Measurements from ENCODE around the gene MYOF. TPM values are rescaled to one million over a fixed set of nuclear protein-coding genes. Genes with fewer than 3 reads are reported as not detected.

Gene MYOF
- total and polyA plus RNA-seq, 2 of the 8 experiments (the other 6 are each of a cell fraction or from before 2014, with no cell fraction given), result 0.98 to 2.3 TPM

DNA sequence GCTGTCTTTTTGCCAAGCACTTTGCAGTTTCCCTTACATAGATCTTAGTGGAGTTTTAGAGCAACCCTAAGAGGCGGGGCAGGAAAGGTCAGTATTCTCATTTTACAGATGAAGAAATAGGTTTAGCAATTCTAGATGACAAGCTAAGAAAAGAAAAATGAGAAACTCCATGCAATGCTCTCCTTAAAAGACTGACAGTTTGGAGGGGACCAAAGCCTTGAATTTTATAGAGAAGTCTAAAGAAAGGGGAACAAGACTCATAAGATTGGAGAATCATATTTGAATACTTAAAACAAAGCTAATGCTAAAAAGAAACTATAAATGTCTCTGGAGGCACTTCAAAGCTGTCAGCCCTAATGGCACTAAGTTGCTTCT, 33.9 kb upstream of the MYOF start:
- WGBS, 2 experiments (ENCODE audit: extremely low coverage in 1 of 2, insufficient coverage in 1 of 2, insufficient read length in 1 of 2, insufficient replicate concordance in 2 of 2, low coverage in 1 of 2, low lambda C conversion rate in 2 of 2, missing lambda C conversion rate in 1 of 2), result 88% methylated on average over 1 of the region's 1 CpG; no CpG with 5 or more reads in 1 of the 2 experiments
- Histone ChIP-seq H4K5ac (ENCODE audit: insufficient read length, low read depth, low read length) (no peak overlapping the region), H3K4me1 (replicated peaks in 1 of 4; ENCODE audit: control insufficient read depth in 3 of 4, insufficient read depth in 4 of 4, low read length in 3 of 4) (no peaks in the 10 kb centered on the region; a peak in 1 of 7 replicates), H4K8ac (ENCODE audit: extremely low read depth, insufficient read depth, low read length) (no peak overlapping the region), H2BK15ac (ENCODE audit: low read length) (no peak overlapping the region), H2AK5ac (ENCODE audit: low read depth, low read length) (no peak overlapping the region), H3K27ac (ENCODE audit: low read depth, low read length) (no peak overlapping the region), H2BK5ac (ENCODE audit: low read depth, low read length) (no peak overlapping the region), H3K4me3 (ENCODE audit: extremely low read depth in 1 of 4, insufficient read depth in 2 of 4, low read depth in 3 of 4, low read length in 4 of 4) (no peak overlapping the region), H3K23ac (ENCODE audit: insufficient read length) (no peak overlapping the region), H2BK12ac (ENCODE audit: low read depth, low read length) (no peak overlapping the region), H3K9me3 (ENCODE audit: insufficient read depth in 2 of 2, low read depth in 1 of 2, low read length in 1 of 2) (peaks cover 13 to 18% of the 10 kb centered on the region in 2 experiments), H3K9ac (replicated peaks in 1 of 4; ENCODE audit: extremely low read depth in 1 of 4, low read depth in 3 of 4, low read length in 3 of 4) (no peak overlapping the region), H3K27me3 (replicated peaks in 1 of 4; ENCODE audit: control insufficient read depth in 3 of 4, extremely low read depth in 1 of 4, insufficient read depth in 3 of 4, low read length in 3 of 4) (no peaks in the 10 kb centered on the region), H2BK120ac (replicated peaks; ENCODE audit: low read depth, low read length) (no peak overlapping the region), H3K79me2 (ENCODE audit: control insufficient read depth in 1 of 2, insufficient read depth in 2 of 2, low read length in 2 of 2) (no peaks in the 10 kb centered on the region), H2AFZ (ENCODE audit: low read length) (no peak overlapping the region), H3K36me3 (ENCODE audit: control insufficient read depth in 2 of 4, insufficient read depth in 4 of 4, low read length in 3 of 4) (peaks cover 22 to 60% (median 49%) of the 10 kb centered on the region in 4 experiments), H3K14ac (ENCODE audit: insufficient read length) (no peak overlapping the region), H3K56ac (replicated peaks; ENCODE audit: insufficient read length, low read depth, low read length) (no peak overlapping the region), H3K23me2 (ENCODE audit: low read depth, low read length) (no peaks in the 10 kb centered on the region), H3K18ac (ENCODE audit: extremely low read depth, low read length) (no peak overlapping the region), H2BK20ac (ENCODE audit: low read length) (no peak overlapping the region), H4K20me1 (replicated peaks in 1 of 2; ENCODE audit: control insufficient read depth in 1 of 2, insufficient read depth in 2 of 2, low read length in 2 of 2) (no peaks in the 10 kb centered on the region), H3K79me1 (ENCODE audit: low read depth, low read length) (no peaks in the 10 kb centered on the region), H4K91ac (replicated peaks; ENCODE audit: insufficient read length, low read length) (no peak overlapping the region), H3K4me2 (ENCODE audit: insufficient read depth in 1 of 2, low read depth in 2 of 2, low read length in 2 of 2) (no peak overlapping the region), H3K4ac (replicated peaks; ENCODE audit: insufficient read length, low read depth, low read length) (no peak overlapping the region)
- POLR2A ChIA-PET (ENCODE audit: partially characterized antibody), result no interaction called here
- DNase-seq (ENCODE audit: low read depth in 1 of 2, low spot score in 2 of 2), result no peak
- FAIRE-seq, result no peak
- CTCF ChIA-PET (ENCODE audit: partially characterized antibody), result interaction anchor here (1.2 to 11.4 kb wide), 4 partner anchors 19 to 138 kb away, joined by 4 to 201 read pairs (median 54); partner anchors contain the start of gene MYOF
- TF ChIP-seq EZH2 (IDR thresholded peaks at IDR 0.05; ENCODE audit: low read depth, low read length, severe bottlenecking), result no peak
